Right forelimb (tissue), 1 donor: ENCODE results near the gene EXD2.
A peak's percentile ranks its signal among the peaks of the same experiment; 100 is the strongest.
"Not testable (repeated sequence)": the region's sequence is repeated elsewhere in the genome, so short reads cannot be mapped to it uniquely, and the experiment has no call there.

Source experiments
- DNase-seq: peaks from one replicate; pipeline ENCODE4 v3.0.0-alpha.2; 2018

EXD2 gene

DNA sequence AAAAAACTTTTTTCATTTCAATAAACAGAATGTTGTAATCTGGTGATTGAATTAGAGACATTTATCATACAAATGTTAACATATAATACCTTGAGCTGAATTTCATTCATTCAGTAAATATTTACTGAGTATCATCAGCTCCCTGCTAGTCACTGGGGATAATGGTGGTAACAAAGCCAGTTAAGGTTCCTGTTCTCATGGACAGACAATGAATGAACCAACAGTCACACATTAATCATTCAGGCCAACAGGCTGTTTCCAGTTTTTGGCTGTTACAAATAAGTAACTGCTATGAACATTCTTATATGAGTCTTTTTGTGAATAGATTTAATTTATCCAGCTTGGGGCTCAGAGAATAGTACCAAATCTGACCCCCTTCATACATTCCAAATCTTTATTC is 13.5 kb downstream of the EXD2 start:
- DNase-seq, result no peak

GRCh38 chr14:69207435-69208041 is 16.2 kb downstream of the EXD2 start:
- DNase-seq, result no peak

DNA sequence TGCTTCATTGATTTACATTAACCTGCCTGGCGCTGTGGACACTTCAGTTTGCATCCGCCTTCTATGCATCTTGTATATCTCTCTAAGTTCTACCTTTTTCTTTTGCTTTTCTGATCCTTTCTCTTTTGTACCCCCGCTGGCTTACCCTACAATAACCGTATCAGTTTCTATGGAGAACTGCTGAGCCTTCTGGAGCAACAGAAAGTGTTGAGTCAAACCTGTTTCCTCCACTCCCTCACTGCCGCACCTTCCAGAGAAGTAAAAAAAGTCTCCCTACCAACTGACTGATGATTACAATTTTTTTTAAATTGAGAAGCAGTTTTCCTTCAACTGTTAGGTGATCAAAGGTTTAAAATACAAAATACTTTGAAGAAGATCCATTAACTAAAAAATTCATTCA is 17.4 kb downstream of the EXD2 start:
- no peak for DNase-seq

DNA sequence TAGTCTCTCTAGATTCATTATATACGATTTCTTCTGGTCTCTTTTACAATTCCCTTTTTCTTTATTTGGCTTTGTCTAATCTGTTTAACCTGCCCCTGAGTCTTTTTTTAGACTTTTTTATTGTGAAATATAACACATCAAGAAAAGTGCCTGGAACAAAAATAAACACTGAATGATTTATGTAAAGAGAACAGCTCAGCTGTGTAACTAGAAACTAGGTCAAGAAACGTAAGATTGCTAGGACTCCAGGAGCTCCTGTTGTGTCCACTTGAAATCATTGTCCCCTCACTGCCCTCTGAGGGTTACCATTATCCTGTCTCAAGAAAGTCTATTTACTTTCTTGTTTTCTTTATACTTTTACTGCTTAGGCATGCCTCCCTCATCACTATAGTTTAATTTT is 23.1 kb downstream of the EXD2 start:
- DNase-seq, result no peak

DNA sequence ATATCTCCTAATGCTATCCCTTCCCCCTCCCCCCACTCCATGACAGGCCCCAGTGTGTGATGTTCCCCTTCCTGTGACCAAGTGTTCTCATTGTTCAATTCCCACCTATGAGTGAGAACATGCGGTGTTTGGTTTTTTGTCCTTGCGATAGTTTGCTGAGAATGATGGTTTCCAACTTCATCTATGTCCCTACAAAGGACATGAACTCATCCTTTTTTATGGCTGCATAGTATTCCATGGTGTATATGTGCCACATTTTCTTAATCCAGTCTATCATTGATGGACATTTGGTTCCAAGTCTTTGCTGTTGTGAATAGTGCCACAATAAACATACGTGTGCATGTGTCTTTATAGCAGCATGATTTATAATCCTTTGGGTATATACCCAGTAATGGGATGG is 26.4 kb downstream of the EXD2 start:
- DNase-seq, result not testable (repeated sequence)

- DNase-seq, result no peak
Observed at GRCh38 chr14:69224946-69225345, 33.6 kb downstream of the EXD2 start.

DNA sequence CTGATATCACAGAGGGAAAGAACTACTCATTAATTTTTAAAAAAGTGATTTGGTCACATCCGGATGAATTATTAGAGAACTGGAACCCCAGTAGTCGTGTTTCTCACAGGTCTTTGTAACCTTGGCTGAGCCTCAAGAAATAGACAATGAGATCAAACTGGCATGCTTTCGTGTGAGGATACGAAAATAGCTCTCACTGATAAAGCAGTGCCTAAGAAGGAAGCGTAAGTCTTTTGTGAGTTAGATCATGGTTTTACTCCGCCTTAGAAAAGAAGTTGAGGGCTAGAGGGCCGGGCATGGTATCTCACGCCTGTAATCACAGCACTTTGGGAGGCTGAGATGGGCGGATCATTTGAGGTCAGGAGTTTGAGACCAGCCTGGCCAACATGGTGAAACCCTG is 34.9 kb downstream of the EXD2 start:
- DNase-seq, result no peak

DNA sequence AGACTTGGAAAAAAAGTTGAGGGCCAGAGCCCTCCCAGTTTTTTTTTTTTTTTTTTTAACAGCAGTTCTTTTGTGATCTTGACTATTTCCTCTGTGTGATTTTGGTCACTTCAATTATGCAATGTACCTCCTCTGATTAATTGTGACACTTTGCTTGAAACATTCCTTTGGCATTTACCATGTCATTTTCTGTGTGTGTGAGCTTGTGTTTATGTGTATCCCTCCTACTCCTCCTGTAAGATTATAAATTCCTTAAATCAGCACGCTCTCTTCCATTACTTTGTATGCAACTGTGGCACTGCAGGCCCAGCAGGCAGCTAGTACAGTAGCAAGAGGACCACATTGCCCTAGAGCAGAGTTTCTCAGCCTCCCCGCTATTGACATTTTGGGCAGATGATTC is 35.4 kb downstream of the EXD2 start:
- DNase-seq, result no peak

DNA sequence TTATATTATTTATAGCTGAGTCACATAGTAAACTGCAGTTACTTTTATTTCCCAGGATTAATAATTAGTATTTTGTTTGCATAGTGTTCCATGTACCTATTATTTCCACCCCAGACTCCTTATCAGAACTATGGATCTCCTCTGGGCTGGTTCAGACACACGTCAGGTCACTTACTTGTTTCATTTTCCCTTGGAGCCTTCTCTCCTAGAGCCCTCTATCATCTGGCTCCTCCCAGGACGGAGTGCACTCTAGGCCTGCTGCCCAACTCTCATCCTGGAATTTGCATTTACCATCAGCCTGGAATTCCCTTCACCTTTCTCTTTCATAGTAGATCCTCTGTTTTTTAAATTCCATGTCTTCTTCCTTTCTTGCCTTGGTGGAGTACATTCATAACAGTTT is 40.2 kb downstream of the EXD2 start:
- no peak for DNase-seq

DNA sequence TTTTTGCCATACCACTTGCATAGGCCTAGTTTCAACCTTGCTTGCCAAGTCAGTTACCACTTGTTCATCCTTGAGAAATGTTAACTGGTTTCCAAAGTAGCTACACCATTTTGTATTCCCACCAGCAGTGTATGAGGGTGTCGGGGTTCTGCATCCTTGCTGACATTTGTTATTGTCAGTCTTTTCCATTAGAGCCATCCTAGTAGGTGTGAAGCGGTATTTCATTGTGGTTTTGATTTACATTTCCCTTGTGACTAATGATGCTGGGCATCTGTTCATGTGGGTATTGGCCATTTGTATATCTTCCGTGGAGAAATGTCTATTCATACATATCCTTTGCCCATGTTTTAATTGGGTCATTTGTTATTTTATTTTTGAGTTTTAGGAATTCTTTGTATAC is 41.1 kb downstream of the EXD2 start:
- no peak for DNase-seq

DNA sequence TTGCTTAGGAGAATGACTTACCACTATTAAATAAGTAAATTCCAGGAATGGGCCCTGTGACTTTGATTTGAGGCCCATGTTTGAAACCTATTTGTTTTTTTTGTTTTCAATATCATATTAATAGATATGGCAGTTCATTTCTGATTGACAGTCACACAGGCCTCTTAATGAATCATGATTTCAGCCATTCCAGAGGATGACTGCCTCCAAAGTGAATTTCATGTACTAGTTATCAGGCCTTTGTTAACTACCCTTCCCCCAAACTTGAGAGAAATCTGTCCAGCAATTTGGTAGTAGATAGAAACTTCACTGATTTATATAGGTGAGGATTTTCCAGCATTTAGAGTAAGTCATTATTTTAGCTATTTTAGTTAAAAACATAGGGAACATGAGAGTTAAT is 42.8 kb downstream of the EXD2 start:
- DNase-seq, result no peak

DNA sequence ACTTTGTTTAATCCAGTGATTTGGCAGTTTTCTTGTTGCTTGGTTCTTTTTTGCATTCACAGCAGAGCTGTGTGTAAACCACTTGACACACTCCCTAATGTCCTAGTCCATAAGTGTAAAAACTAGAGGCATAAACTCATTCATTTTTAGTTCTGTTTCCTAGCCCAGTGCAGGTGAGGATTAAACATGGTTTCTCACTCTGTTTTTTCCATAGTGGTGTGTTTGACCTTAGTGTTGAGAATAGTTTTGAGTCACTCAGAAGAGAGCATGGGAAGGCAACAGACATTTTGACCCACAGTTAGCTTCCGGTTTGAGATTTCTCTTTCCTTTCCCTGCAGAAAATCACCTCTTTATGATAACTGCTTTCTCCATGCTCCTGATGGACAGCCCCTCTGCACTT is 44.4 kb downstream of the EXD2 start:
- DNase-seq, result no peak

DNA sequence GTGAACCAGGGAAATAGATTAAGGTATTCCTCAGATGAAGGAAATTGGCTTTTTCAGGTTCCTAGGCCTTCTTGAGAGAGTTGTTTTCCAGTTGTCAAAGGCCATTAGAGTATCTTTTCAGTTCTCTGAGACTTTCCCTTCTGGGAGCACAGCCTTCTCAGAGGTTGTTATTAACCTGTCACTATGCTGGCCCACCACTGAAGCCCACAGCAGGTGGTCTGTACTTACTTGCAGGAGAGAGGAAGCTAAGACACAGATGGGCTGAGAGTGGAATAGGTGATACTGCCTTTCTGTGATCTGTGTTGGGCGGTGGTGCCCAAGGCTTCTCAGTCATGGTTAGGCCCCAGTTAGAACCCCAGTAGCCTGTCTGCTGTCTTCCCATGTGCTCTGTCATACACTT is 45.8 kb downstream of the EXD2 start:
- no peak for DNase-seq

GRCh38 chr14:69237584-69237983 is 46.3 kb downstream of the EXD2 start:
- no peak for DNase-seq

GRCh38 chr14:69238883-69239282 is 47.6 kb downstream of the EXD2 start:
- DNase-seq, result no peak

DNA sequence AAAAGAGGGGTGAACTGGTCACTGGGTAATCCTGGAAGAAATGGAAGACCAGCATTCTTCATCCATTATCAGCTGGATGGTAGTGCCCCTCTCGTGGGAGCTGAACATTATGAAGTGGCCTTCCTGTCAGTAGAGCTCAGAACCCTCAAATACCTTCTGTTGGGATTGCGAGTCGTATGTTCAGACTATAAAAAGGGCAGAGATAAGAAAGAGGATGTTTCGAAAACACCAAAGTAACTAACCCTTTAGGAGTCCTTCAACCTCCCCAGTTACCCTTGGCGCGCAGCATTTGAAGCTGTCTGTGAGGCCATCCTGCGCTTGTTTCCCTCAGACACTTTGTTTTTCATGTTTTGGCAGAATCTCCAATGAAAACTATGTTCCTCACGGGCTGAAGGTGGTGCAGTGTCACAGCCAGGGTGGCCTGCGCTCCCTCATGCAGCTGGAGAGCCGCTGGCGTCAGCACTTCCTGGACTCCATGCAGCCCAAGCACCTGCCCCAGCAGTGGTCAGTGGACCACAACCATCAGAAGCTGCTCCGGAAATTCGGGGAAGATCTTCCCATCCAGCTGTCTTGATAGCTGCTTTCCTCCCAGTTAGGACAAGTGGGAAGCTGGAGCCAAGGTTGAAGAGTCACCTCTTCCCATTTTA is 49.4 kb downstream of the EXD2 start:
- DNase-seq, result no peak

DNA sequence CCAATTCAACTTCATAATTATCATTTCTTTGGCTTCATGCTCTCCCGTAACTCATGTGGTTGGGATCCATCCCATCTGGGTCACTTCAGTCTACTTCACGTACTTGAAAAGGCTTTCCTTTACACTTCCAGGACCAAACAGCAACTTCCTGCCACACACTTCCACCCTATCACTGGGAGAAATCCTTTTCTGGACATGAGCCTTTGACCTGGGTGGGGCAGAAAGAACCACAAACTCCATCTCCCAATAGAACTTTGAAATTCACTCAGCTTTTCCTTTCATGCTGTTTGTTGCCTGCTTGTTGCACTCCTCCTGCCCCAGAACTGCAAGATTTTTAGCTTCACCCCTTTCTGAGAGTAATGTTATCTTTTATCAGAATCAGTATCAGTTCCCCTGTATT is 50.3 kb downstream of the EXD2 start:
- DNase-seq, result no peak

- DNase-seq, result peak; percentile 71
Observed at GRCh38 chr14:69242311-69243224, 51.3 kb downstream of the EXD2 start.

GRCh38 chr14:69244946-69245345 is 53.6 kb downstream of the EXD2 start:
- DNase-seq, result no peak

- DNase-seq, result no peak
Observed at GRCh38 chr14:69246331-69246730, 55.0 kb downstream of the EXD2 start.

GRCh38 chr14:69247676-69248440 is 56.6 kb downstream of the EXD2 start:
- peak; percentile 78 for DNase-seq

- no peak for DNase-seq
Observed at GRCh38 chr14:69249603-69250002, 58.3 kb downstream of the EXD2 start.

- no peak for DNase-seq
Observed at GRCh38 chr14:69252851-69253250, 61.6 kb downstream of the EXD2 start.
